ENCODE results near the gene EPB41L1.

Gene EPB41L1

DNA sequence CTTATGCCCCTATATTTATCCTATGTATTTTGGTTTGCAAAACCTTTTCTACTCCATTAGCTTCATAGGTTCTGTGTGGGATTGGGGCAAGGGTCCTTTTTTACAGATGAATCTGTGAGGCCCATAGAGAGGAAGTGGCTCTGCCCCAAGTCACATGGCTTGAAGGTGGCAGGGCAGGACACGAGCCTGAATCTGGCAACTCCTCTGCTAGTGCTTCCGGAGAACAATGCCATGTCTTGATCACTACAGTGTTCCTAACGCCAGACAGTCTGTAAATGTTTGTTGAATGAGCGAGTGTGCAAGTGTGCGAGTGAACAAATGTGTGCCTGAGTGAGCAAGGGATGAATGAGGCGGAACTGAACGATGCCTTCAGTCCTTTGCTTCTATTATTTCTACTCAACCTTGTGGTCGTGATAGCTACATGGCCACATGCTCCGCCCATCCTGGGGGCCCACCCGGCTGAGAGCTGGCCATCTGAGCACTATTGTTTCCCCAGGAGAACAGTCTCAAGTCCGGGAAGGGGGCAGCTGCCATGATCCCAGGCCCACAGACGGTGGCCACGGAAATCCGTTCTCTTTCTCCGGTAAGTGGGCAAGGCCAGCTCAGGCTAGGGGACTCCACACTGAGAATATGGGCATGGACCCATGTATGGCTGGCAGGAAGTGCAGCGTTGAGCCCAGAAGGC lies 64.0 kb downstream of the EPB41L1 start:
- Mint-ChIP-seq H3K4me3 (no peak overlapping the region), H3K27ac (no peak overlapping the region), H3K9me3 (no peaks in the 10 kb centered on the region), H3K4me1 (no peaks in the 10 kb centered on the region), H3K36me3 (ENCODE audit: low read depth) (peaks cover 41% of the 10 kb centered on the region), H3K27me3 (ENCODE audit: low read depth) (no peaks in the 10 kb centered on the region)
- TF ChIP-seq, protein P1, sequence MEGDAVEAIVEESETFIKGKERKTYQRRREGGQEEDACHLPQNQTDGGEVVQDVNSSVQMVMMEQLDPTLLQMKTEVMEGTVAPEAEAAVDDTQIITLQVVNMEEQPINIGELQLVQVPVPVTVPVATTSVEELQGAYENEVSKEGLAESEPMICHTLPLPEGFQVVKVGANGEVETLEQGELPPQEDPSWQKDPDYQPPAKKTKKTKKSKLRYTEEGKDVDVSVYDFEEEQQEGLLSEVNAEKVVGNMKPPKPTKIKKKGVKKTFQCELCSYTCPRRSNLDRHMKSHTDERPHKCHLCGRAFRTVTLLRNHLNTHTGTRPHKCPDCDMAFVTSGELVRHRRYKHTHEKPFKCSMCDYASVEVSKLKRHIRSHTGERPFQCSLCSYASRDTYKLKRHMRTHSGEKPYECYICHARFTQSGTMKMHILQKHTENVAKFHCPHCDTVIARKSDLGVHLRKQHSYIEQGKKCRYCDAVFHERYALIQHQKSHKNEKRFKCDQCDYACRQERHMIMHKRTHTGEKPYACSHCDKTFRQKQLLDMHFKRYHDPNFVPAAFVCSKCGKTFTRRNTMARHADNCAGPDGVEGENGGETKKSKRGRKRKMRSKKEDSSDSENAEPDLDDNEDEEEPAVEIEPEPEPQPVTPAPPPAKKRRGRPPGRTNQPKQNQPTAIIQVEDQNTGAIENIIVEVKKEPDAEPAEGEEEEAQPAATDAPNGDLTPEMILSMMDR (IDR thresholded peaks at IDR 0.05; ENCODE audit: unreplicated experiment in 3 of 3): no peak

GRCh38 chr20:36219671-36220220 lies 65.2 kb downstream of the EPB41L1 start:
- TF ChIP-seq, protein P1 (IDR thresholded peaks at IDR 0.05; ENCODE audit: unreplicated experiment in 3 of 3): no peak
- peaks cover 41% of the 10 kb centered on the region for H3K36me3 Mint-ChIP-seq (ENCODE audit: low read depth)
- no peaks in the 10 kb centered on the region for H3K9me3 Mint-ChIP-seq
- no peak overlapping the region for H3K27ac Mint-ChIP-seq
- H3K4me1 Mint-ChIP-seq: no peaks in the 10 kb centered on the region
- H3K4me3 Mint-ChIP-seq: no peak overlapping the region
- no peaks in the 10 kb centered on the region for H3K27me3 Mint-ChIP-seq (ENCODE audit: low read depth)

GRCh38 chr20:36225666-36226065 lies 71.1 kb downstream of the EPB41L1 start:
- no peaks in the 10 kb centered on the region for H3K9me3 Mint-ChIP-seq
- no peak overlapping the region for H3K4me3 Mint-ChIP-seq
- peaks cover 1% of the 10 kb centered on the region for H3K27me3 Mint-ChIP-seq (ENCODE audit: low read depth)
- H3K36me3 Mint-ChIP-seq (ENCODE audit: low read depth): peaks cover 19% of the 10 kb centered on the region
- no peaks in the 10 kb centered on the region for H3K4me1 Mint-ChIP-seq
- TF ChIP-seq, protein P1 (IDR thresholded peaks at IDR 0.05; ENCODE audit: unreplicated experiment in 3 of 3): no peak
- no peak overlapping the region for H3K27ac Mint-ChIP-seq

GRCh38 chr20:36228770-36229169 lies 74.2 kb downstream of the EPB41L1 start:
- TF ChIP-seq, protein P1 (IDR thresholded peaks at IDR 0.05; ENCODE audit: unreplicated experiment in 3 of 3): no peak
- Mint-ChIP-seq H3K36me3 (ENCODE audit: low read depth) (peaks cover 3% of the 10 kb centered on the region), H3K9me3 (no peaks in the 10 kb centered on the region), H3K27ac (no peak overlapping the region), H3K27me3 (ENCODE audit: low read depth) (peaks cover 8% of the 10 kb centered on the region), H3K4me1 (no peaks in the 10 kb centered on the region), H3K4me3 (no peak overlapping the region)

DNA sequence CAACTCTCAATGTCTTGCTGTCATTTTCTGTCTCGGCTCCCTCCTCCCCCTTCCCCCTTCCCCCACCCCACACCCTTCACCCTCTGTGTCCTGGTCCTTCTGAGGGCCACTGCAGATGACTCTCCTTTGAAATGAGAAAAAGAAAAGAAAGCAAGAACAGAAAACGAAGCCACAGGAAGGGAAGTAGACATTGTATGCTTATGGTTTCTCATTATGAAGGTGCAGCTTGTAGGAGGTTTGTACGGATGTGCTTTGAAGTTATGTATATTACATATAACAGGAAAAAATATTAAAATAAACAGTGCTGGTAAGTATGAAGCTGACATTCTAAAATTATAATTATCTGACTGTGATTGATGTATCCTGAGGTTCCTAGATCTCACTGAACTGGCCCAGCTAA lies 75.5 kb downstream of the EPB41L1 start:
- Mint-ChIP-seq H3K36me3 (ENCODE audit: low read depth) (peaks cover 3% of the 10 kb centered on the region), H3K4me1 (peaks cover 8% of the 10 kb centered on the region), H3K27me3 (ENCODE audit: low read depth) (peaks cover 8% of the 10 kb centered on the region), H3K9me3 (no peaks in the 10 kb centered on the region), H3K27ac (no peak overlapping the region), H3K4me3 (no peak overlapping the region)
- TF ChIP-seq, protein P1 (IDR thresholded peaks at IDR 0.05; ENCODE audit: unreplicated experiment in 3 of 3): no peak

- TF ChIP-seq, protein P1 (IDR thresholded peaks at IDR 0.05; ENCODE audit: unreplicated experiment in 3 of 3): no peak
- H3K27ac Mint-ChIP-seq: no peak overlapping the region
- peaks cover 16% of the 10 kb centered on the region for H3K4me1 Mint-ChIP-seq
- peaks cover 8% of the 10 kb centered on the region for H3K27me3 Mint-ChIP-seq (ENCODE audit: low read depth)
- peaks cover 3% of the 10 kb centered on the region for H3K36me3 Mint-ChIP-seq (ENCODE audit: low read depth)
- H3K4me3 Mint-ChIP-seq: no peak overlapping the region
- H3K9me3 Mint-ChIP-seq: no peaks in the 10 kb centered on the region
Observed at GRCh38 chr20:36231331-36231730, 76.8 kb downstream of the EPB41L1 start.

Data from nephron (organoid).